DOHH2 (cell line): ENCODE results near the gene PLB1.

ENCODE experiments used
- H3F3A ChIP-seq: fragments of 200-600 bp; sonication (generic), shearing (Covaris generic); 2 replicates; pipeline ENCODE4 v1.6.0; 2016; ENCODE audit warnings: antibody characterized with exemption, mild to moderate bottlenecking; ENCODE audit not compliant: control insufficient read depth, insufficient read depth
- H3K27ac ChIP-seq: fragments of 200-600 bp; sonication (generic); 2 replicates; pipeline ENCODE4 v1.5.1; 2014; ENCODE audit warnings: low read depth, mild to moderate bottlenecking, low read length, moderate library complexity
- H3K27me3 ChIP-seq: fragments of 200-600 bp; sonication (generic); 2 replicates; pipeline ENCODE4 v1.6.1; 2014; ENCODE audit warnings: mild to moderate bottlenecking, low read length, mixed read lengths; ENCODE audit not compliant: control insufficient read depth
- H3K36me3 ChIP-seq: fragments of 200-600 bp; sonication (generic); 2 replicates; pipeline ENCODE4 v1.6.1; 2014; ENCODE audit warnings: mild to moderate bottlenecking, low read length, moderate library complexity, mixed read lengths; ENCODE audit not compliant: control insufficient read depth
- H3K4me1 ChIP-seq: fragments of 200-600 bp; sonication (generic); 2 replicates; pipeline ENCODE4 v1.6.1; 2014; ENCODE audit warnings: mild to moderate bottlenecking, low read length, mixed read lengths; ENCODE audit not compliant: control insufficient read depth
- H3K4me2 ChIP-seq: fragments of 200-600 bp; sonication (generic); 2 replicates; pipeline ENCODE4 v1.6.0; 2014; ENCODE audit warnings: mild to moderate bottlenecking, low read length, moderate library complexity
- H3K4me3 ChIP-seq: fragments of 200-600 bp; sonication (generic); 2 replicates; pipeline ENCODE4 v1.5.1; 2014; ENCODE audit warnings: mild to moderate bottlenecking, low read length, mixed read lengths
- H3K79me2 ChIP-seq: fragments of 200-600 bp; sonication (generic); 2 replicates; pipeline ENCODE4 v1.6.1; 2014; ENCODE audit warnings: mild to moderate bottlenecking, low read length, mixed read lengths; ENCODE audit not compliant: control insufficient read depth
- H3K9me2 ChIP-seq: fragments of 200-600 bp; sonication (generic); replicated peaks from 2 replicates; pipeline ENCODE4 v1.6.1; 2014; ENCODE audit warnings: mild to moderate bottlenecking, low read length, mixed read lengths; ENCODE audit not compliant: control insufficient read depth
- H3K9me3 ChIP-seq: fragments of 200-600 bp; sonication (generic); 2 replicates; pipeline ENCODE4 v1.6.1; 2014; ENCODE audit warnings: antibody characterized with exemption, low read length, mixed read lengths; ENCODE audit not compliant: control insufficient read depth, insufficient read depth
- H4K20me1 ChIP-seq: fragments of 200-600 bp; sonication (generic); 2 replicates; pipeline ENCODE4 v1.6.0; 2014; ENCODE audit warnings: low read depth, mild to moderate bottlenecking, antibody characterized with exemption, low read length, moderate library complexity; ENCODE audit not compliant: control insufficient read depth, insufficient read depth
- CTCF ChIP-seq: fragments of 200-600 bp; sonication (generic); IDR thresholded peaks from one replicate; pipeline ENCODE4 v1.5.1; 2014; ENCODE audit warnings: antibody characterized with exemption, mild to moderate bottlenecking, low read depth, low read length; ENCODE audit not compliant: poor library complexity, severe bottlenecking
- EZH2phosphoT487 ChIP-seq: fragments of 200-600 bp; sonication (generic); IDR thresholded peaks from 2 replicates; pipeline ENCODE4 v1.6.1; 2017; ENCODE audit warnings: borderline replicate concordance, mild to moderate bottlenecking, antibody characterized with exemption, low read length, moderate library complexity, mixed read lengths

PLB1 gene

GRCh38 chr2:28493636-28494035, 2.2 kb upstream of the PLB1 start:
- no peak for TF ChIP-seq CTCF
- no peak for TF ChIP-seq EZH2phosphoT487
- Histone ChIP-seq H3K27ac (no peak overlapping the region), H3K4me2 (no peak overlapping the region), H3F3A (no peaks in the 10 kb centered on the region), H3K9me3 (no peaks in the 10 kb centered on the region), H3K4me1 (no peaks in the 10 kb centered on the region), H3K4me3 (no peak overlapping the region), H4K20me1 (no peaks in the 10 kb centered on the region), H3K79me2 (no peaks in the 10 kb centered on the region), H3K27me3 (peaks cover 9% of the 10 kb centered on the region; the same call in 1 of the 2 replicates), H3K36me3 (no peaks in the 10 kb centered on the region), H3K9me2 (no peaks in the 10 kb centered on the region)

GRCh38 chr2:28496781-28497180, 921 bp downstream of the PLB1 start:
- H3K36me3 ChIP-seq: no peaks in the 10 kb centered on the region
- no peak overlapping the region for H3K4me3 ChIP-seq
- no peaks in the 10 kb centered on the region for H3K9me2 ChIP-seq
- H3F3A ChIP-seq: no peaks in the 10 kb centered on the region
- no peak overlapping the region for H3K27ac ChIP-seq
- no peak overlapping the region for H3K4me2 ChIP-seq
- peaks cover 14% of the 10 kb centered on the region for H3K27me3 ChIP-seq
- H3K4me1 ChIP-seq: no peaks in the 10 kb centered on the region
- no peaks in the 10 kb centered on the region for H3K9me3 ChIP-seq
- H4K20me1 ChIP-seq: no peaks in the 10 kb centered on the region
- H3K79me2 ChIP-seq: no peaks in the 10 kb centered on the region
- TF ChIP-seq CTCF: no peak

- Histone ChIP-seq H4K20me1 (no peaks in the 10 kb centered on the region), H3K4me1 (no peaks in the 10 kb centered on the region)
- TF ChIP-seq CTCF (no peak), EZH2phosphoT487 (no peak)
These were observed 1.3 kb downstream of the PLB1 start for GRCh38 chr2:28497206-28497605.

GRCh38 chr2:28499282-28499681, 3.4 kb downstream of the PLB1 start:
- Histone ChIP-seq H3K27me3 (peaks cover 18% of the 10 kb centered on the region), H4K20me1 (no peaks in the 10 kb centered on the region), H3K9me3 (no peaks in the 10 kb centered on the region), H3F3A (no peaks in the 10 kb centered on the region), H3K36me3 (no peaks in the 10 kb centered on the region), H3K4me2 (no peak overlapping the region), H3K27ac (no peak overlapping the region), H3K4me3 (no peak overlapping the region), H3K79me2 (no peaks in the 10 kb centered on the region), H3K4me1 (no peaks in the 10 kb centered on the region), H3K9me2 (no peaks in the 10 kb centered on the region)
- TF ChIP-seq CTCF (no peak), EZH2phosphoT487 (no peak)

More at GRCh38 chr2:28497206-28497605, 1.3 kb downstream of the PLB1 start:
- no peaks in the 10 kb centered on the region for H3K36me3 ChIP-seq
- H3K9me2 ChIP-seq: no peaks in the 10 kb centered on the region
- no peak overlapping the region for H3K27ac ChIP-seq
- no peak overlapping the region for H3K4me2 ChIP-seq
- H3K79me2 ChIP-seq: no peaks in the 10 kb centered on the region
- no peaks in the 10 kb centered on the region for H3K9me3 ChIP-seq
- H3K27me3 ChIP-seq: peaks cover 14% of the 10 kb centered on the region
- no peaks in the 10 kb centered on the region for H3F3A ChIP-seq
- H3K4me3 ChIP-seq: no peak overlapping the region
